Natural killer cell (primary cell): Measurements from ENCODE around the gene PRELP. TPM values are rescaled to one million over a fixed set of nuclear protein-coding genes. Genes with fewer than 3 reads are reported as not detected.

Experiments
- ATAC-seq, 3 donors: fragments of 150-1000 bp in 2 of 3; fragments of 200-7000 bp in 1 of 3; cut with Tn5 transposase; 1 replicate in 1 of 3; 2 replicates in 2 of 3; pipeline ENCODE4 v1.10.0; 2021; ENCODE audit warnings: mild to moderate bottlenecking in 2 of 3, moderate library complexity in 2 of 3
- DNase-seq, 2 donors: peaks; one replicate each; pipeline versions ENCODE4 v3.0.0 to v3.0.0-alpha.2; 2013 to 2021; ENCODE audit warnings: mixed read lengths in 1 of 2
- H3K27ac ChIP-seq: one replicate; pipeline ENCODE4 v1.5.1; 2013; ENCODE audit warnings: mild to moderate bottlenecking, low read length
- H3K27me3 ChIP-seq: one replicate; pipeline ENCODE4 v1.6.1; 2013; ENCODE audit warnings: low read length; ENCODE audit not compliant: control insufficient read depth, insufficient read depth
- H3K36me3 ChIP-seq: one replicate; pipeline ENCODE4 v1.6.1; 2013; ENCODE audit warnings: low read length; ENCODE audit not compliant: control insufficient read depth, insufficient read depth
- H3K4me1 ChIP-seq: one replicate; pipeline ENCODE4 v1.6.1; 2013; ENCODE audit warnings: low read length; ENCODE audit not compliant: control insufficient read depth, insufficient read depth
- H3K4me3 ChIP-seq: one replicate; pipeline ENCODE4 v1.5.1; 2013; ENCODE audit warnings: low read length
- H3K9me3 ChIP-seq: one replicate; pipeline ENCODE4 v1.6.1; 2013; ENCODE audit warnings: low read length; ENCODE audit not compliant: control insufficient read depth, insufficient read depth
- H3K27ac Mint-ChIP-seq, 2 donors: one replicate each; pipeline ENCODE4 v1.8.0; 2022; ENCODE audit warnings: mild to moderate bottlenecking in 2 of 2, mixed read lengths in 2 of 2, moderate library complexity in 1 of 2
- H3K27me3 Mint-ChIP-seq, 2 donors: one replicate each; pipeline ENCODE4 v1.8.0; 2022; ENCODE audit warnings: low read depth in 2 of 2, mixed read lengths in 2 of 2
- H3K36me3 Mint-ChIP-seq: one replicate; pipeline ENCODE4 v1.8.0; 2022; ENCODE audit warnings: mixed read lengths
- H3K4me1 Mint-ChIP-seq, 2 donors: one replicate each; pipeline ENCODE4 v1.8.0; 2022; ENCODE audit warnings: mixed read lengths in 2 of 2
- H3K4me3 Mint-ChIP-seq: one replicate; pipeline ENCODE4 v1.8.0; 2022; ENCODE audit warnings: mild to moderate bottlenecking, moderate library complexity, mixed read lengths
- H3K9me3 Mint-ChIP-seq, 2 donors: one replicate each; pipeline ENCODE4 v1.8.0; 2022; ENCODE audit warnings: mixed read lengths in 2 of 2
- WGBS: methylation state at CpG from one replicate; pipeline ENCODE4 v1.1.7; 2013; ENCODE audit warnings: missing lambda C conversion rate; ENCODE audit not compliant: insufficient coverage; 5-methylcytosine and 5-hydroxymethylcytosine counted together
- intact Hi-C: fragments of 100-400 bp; cut with micrococcal nuclease; formaldehyde crosslinking; loops from one replicate; pipeline ENCODE4 v1.14.2; 2022
- total RNA-seq, 4 donors: library from RNA; stranded (reverse); fragments of 120-200 nt in 1 of 4; gene quantifications; one replicate each; pipeline versions ENCODE4 v1.2.3 to v1.2.4, GENCODE V29; 2013 to 2022
- TF ChIP-seq, protein P1 (sequence below): fragments of 200-600 bp; IDR thresholded peaks from one replicate; pipeline ENCODE4 v1.8.0; 2022; ENCODE audit warnings: antibody characterized with exemption

PRELP gene
- total RNA-seq, 3 donors from 2014 or later (not counting 1 experiment from before 2014, with no cell fraction given): not detected

DNA sequence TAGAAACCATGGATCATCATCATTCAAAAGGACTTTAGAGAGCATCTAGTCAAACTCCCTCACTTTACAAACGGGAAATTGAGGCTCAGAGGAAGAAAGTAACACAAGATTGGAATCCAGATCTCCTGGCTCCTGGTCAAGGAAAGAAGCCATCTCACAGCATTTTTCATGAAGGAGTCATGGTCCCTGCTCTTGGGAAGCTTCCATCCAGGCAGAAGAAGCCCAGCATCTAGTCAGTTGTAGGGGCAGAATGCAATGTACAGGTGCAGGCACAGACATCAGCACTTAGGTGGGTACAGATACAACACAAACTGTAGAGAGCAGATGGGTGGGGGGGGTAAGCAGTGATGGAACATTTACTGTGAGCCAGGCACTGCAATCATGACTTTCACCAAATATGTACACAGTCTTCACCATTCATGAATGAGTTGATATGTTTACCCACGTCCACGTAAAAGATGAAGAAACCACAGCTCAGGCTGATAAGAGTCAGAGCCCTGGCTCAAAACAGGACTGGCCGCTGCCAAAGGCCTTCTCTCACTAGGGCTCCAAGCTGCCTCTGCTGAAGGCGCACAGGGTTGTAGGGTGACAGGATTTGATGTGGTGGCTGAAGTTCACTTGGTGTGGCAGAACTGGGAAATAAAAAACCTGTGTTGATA is 62.3 kb downstream of the PRELP start:
- DNase-seq (no peak), ATAC-seq (peak in 1 of 3 donors; percentile 37)
- Histone ChIP-seq H3K4me3 (no peak overlapping the region), H3K9me3 (no peaks in the 10 kb centered on the region), H3K4me1 (no peaks in the 10 kb centered on the region), H3K36me3 (no peaks in the 10 kb centered on the region), H3K27me3 (no peaks in the 10 kb centered on the region), H3K27ac (no peak overlapping the region)
- Mint-ChIP-seq H3K4me3 (no peak overlapping the region), H3K27ac (no peak overlapping the region), H3K27me3 (peaks cover 0 to 2% of the 10 kb centered on the region in 2 donors), H3K9me3 (no peaks in the 10 kb centered on the region), H3K36me3 (no peaks in the 10 kb centered on the region), H3K4me1 (no peaks in the 10 kb centered on the region)
- intact Hi-C loops: no loop called here
- TF ChIP-seq, protein P1, sequence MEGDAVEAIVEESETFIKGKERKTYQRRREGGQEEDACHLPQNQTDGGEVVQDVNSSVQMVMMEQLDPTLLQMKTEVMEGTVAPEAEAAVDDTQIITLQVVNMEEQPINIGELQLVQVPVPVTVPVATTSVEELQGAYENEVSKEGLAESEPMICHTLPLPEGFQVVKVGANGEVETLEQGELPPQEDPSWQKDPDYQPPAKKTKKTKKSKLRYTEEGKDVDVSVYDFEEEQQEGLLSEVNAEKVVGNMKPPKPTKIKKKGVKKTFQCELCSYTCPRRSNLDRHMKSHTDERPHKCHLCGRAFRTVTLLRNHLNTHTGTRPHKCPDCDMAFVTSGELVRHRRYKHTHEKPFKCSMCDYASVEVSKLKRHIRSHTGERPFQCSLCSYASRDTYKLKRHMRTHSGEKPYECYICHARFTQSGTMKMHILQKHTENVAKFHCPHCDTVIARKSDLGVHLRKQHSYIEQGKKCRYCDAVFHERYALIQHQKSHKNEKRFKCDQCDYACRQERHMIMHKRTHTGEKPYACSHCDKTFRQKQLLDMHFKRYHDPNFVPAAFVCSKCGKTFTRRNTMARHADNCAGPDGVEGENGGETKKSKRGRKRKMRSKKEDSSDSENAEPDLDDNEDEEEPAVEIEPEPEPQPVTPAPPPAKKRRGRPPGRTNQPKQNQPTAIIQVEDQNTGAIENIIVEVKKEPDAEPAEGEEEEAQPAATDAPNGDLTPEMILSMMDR: no peak
- 47% methylated on average over 5 of the region's 5 CpGs for WGBS

DNA sequence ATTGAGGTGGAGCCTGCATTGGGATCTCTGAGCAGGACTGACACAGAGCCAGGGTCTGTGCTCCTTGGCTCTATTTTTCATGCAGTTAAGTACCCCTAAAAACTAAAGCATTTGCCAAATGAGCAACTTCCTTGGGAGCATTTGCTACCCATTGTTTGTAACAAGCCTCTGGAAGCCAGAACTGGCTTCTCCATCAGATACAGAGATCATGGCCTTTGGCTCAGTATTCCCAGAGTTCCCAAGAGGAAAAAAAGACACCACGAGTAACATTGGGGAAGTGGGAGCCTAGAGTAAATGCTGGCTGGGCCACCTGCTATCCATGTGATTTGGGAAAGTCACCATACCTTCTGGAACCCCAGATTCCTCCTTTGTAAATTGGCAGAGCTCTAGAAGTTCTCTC is 63.1 kb downstream of the PRELP start:
- WGBS: 89% methylated on average over 1 of the region's 1 CpG
- Histone ChIP-seq H3K36me3 (no peaks in the 10 kb centered on the region), H3K27me3 (no peaks in the 10 kb centered on the region), H3K4me1 (no peaks in the 10 kb centered on the region), H3K27ac (no peak overlapping the region), H3K9me3 (no peaks in the 10 kb centered on the region), H3K4me3 (no peak overlapping the region)
- Mint-ChIP-seq H3K36me3 (no peaks in the 10 kb centered on the region), H3K4me3 (no peak overlapping the region), H3K27ac (no peak overlapping the region), H3K9me3 (no peaks in the 10 kb centered on the region), H3K4me1 (no peaks in the 10 kb centered on the region), H3K27me3 (peaks cover 0 to 2% of the 10 kb centered on the region in 2 donors)
- no peak for DNase-seq
- ATAC-seq: no peak
- TF ChIP-seq, protein P1: no peak
- intact Hi-C loops: no loop called here

GRCh38 chr1:203539831-203540546 is 64.4 kb downstream of the PRELP start:
- Histone ChIP-seq H3K36me3 (no peaks in the 10 kb centered on the region), H3K4me3 (no peak overlapping the region), H3K4me1 (no peaks in the 10 kb centered on the region), H3K27ac (no peak overlapping the region), H3K27me3 (no peaks in the 10 kb centered on the region), H3K9me3 (no peaks in the 10 kb centered on the region)
- no peaks in the 10 kb centered on the region for H3K36me3 Mint-ChIP-seq
- DNase-seq: no peak
- WGBS: 96% methylated on average over 5 of the region's 5 CpGs
- no peaks in the 10 kb centered on the region for H3K4me1 Mint-ChIP-seq
- H3K9me3 Mint-ChIP-seq: no peaks in the 10 kb centered on the region
- intact Hi-C loops: no loop called here
- no peak overlapping the region for H3K27ac Mint-ChIP-seq
- no peak for ATAC-seq
- H3K27me3 Mint-ChIP-seq: peaks cover 0 to 2% of the 10 kb centered on the region in 2 donors
- TF ChIP-seq, protein P1: no peak
- no peak overlapping the region for H3K4me3 Mint-ChIP-seq

Other genes with a start within 250 kb of the PRELP start
- 1 to 10 TPM in 1 of 3 donors, under 1 TPM in 1, not detected in 1; 0.07 to 2.2 TPM for gene CHIT1, start 246.1 kb upstream of the PRELP start, total RNA-seq
- gene BTG2, start 170.3 kb upstream of the PRELP start, total RNA-seq: 1,000 to 10,000 TPM in 1 of 3 donors, 100 to 1,000 TPM in 2; 499 to 1,024 (median 851) TPM
- not detected for gene FMOD, start 124.7 kb upstream of the PRELP start, total RNA-seq
- not detected for gene OPTC, start 18.3 kb downstream of the PRELP start, total RNA-seq
- gene ATP2B4, start 151.0 kb downstream of the PRELP start, total RNA-seq: 100 to 1,000 TPM; 175 to 235 (median 196) TPM